Brain microvascular endothelial cell (primary cell): ENCODE data around the gene ZNG1A.
"Not testable (repeated sequence)": the region's sequence is repeated elsewhere in the genome, so short reads cannot be mapped to it uniquely, and the experiment has no call there.

Experiments used
- DNase-seq: peaks from one replicate; pipeline ENCODE4 v3.0.0-alpha.2; 2020
- H3K27ac ChIP-seq: fragments of 250-450 bp; sonication (Bioruptor Pico); 2 replicates; pipeline ENCODE4 v1.5.1; 2020; ENCODE audit warnings: mild to moderate bottlenecking, moderate library complexity
- H3K27me3 ChIP-seq: fragments of 250-450 bp; sonication (Bioruptor Pico); replicated peaks from 2 replicates; pipeline ENCODE4 v1.5.1; 2020; ENCODE audit warnings: mild to moderate bottlenecking
- H3K36me3 ChIP-seq: fragments of 250-450 bp; sonication (Bioruptor Pico); replicated peaks from 2 replicates; pipeline ENCODE4 v1.5.1; 2020; ENCODE audit warnings: mild to moderate bottlenecking
- H3K4me3 ChIP-seq: 2 replicates; pipeline ENCODE4 v1.5.1; 2011; ENCODE audit warnings: low read depth, mild to moderate bottlenecking, control low read depth, low read length, moderate library complexity
- in situ Hi-C: cut with HindIII; loops from 2 replicates; pipeline ENCODE4 v1.10.0; 2017; ENCODE audit warnings: low sequenced_read_pairs, low pct_ligation_motif_present

Gene ZNG1A

DNA sequence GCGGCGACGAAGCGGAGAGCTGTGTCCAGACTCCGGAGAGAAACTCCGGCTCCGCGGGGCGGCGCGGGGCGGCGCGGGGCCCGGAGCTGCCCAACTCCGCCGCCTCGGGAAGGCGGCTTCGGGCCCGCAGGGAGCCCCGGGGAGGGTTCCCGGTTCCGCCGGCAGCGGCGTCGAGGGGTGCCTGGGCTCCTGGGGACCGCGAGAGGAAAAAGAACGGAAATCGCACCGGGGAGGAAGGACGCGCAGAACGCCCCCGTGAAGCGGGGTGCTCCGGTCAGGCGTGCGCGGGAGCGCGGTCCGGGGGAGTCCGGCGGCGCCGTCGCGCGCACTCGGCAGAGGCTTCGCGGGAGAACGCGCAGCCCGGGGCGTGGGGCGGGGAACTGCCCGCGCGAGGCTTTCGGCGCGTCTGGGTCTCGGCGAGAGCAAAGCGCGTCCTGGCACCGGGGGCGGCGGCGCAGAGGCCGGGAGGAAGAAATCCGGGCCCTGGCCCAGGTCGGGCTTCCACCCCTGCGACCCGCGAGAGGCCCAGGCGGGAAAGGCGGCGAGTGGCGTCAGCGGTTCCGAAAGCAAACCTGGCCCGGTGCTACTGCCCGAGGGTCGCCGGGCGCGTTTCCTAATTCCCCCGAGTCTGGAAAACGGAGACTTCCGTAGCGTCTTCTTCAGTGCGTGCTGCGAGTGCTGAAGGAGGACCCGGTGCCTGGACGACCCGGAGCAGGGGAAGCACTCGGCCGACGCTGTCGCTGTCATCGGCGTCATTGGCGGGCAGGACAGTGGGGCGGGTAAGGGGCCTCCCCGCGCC is 65.2 kb downstream of the ZNG1A start:
- H3K27me3 ChIP-seq = peaks cover 23% of the 10 kb centered on the region
- in situ Hi-C loops, H3K27ac ChIP-seq, DNase-seq, H3K36me3 ChIP-seq: not testable (repeated sequence)
- peak overlapping the region; percentile 30 for H3K4me3 ChIP-seq

DNA sequence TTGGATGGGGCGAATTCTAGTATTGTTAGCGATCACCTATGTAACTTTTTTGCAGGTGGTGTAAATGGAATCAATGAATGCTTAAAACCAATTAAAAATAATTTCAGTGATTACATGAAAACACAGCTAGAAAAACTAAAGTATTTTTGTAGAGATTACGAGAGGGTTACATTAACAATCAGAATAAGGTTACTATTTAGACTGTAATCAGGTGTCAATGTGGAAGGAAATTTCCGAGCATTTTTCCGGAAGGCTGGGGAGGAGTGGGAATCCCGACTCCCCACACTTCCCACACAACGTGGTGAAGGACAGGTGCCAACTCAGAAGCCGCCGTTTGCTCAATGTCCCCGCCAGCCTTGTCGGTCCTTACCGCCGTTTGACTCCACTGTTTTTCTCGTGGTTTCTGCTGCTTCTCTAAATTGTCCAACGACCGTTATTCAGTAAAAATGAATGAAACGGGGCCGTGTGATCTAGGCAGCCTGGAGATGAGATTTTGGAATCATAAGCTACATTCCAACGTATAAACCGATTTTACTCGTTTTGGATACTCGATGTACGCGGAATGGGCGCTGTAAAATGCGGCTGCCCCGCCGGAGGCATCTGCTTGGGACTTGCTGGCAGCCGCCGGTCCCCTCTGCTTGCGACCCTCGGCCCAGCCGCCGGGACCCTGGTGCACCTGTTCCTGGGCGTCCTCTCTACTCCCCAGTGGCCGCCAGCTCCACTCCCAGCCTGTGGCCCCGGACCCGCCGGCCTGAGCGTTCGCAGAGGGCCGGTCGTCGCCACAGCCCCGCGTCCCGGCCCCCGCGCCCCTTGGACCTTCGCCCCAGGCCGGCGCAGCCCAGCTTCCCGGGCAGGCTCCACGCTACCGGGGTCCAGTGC is 66.0 kb downstream of the ZNG1A start:
- in situ Hi-C loops, H3K27ac ChIP-seq, H3K4me3 ChIP-seq, H3K36me3 ChIP-seq, DNase-seq: not testable (repeated sequence)
- peaks cover 23% of the 10 kb centered on the region for H3K27me3 ChIP-seq

DNA sequence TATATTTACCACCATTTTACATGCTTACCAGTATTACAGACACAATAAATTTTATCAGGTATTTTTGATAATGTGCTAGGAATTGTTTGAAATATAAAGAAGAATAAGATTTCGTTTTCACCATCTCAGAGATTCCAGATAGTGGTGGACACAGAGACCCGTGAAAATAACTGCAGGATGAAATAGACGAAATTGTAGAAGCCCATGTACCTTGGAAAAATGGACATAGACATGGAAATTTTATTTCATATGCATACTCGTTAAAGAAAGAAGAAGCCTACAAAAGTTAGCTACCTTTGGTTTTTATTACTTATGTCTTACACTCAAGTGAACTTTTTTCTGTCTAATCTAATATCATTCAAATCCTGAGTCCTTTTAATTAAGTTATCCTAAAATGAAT is 68.2 kb downstream of the ZNG1A start:
- H3K36me3 ChIP-seq, in situ Hi-C loops, H3K4me3 ChIP-seq, H3K27ac ChIP-seq, DNase-seq: not testable (repeated sequence)
- H3K27me3 ChIP-seq = peaks cover 19% of the 10 kb centered on the region

DNA sequence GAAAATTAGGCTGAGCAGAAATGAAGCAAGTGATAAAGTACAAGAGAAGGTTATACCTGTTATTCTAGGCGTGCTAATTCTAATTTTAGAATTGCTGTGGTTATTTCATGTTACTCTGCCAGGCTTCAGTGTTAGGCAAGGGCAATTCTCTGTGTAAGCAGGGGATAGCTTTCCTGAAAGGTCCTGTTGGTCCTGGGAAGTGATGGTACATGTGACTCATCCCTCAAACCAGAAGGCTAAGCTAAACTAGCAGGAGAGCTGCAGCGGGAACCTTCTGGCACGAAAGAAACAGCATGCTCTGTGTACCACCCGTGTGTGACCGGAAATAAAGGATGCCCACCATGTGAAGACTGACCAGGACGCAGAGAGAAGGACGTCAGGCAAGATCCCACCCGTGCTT is 69.3 kb downstream of the ZNG1A start:
- H3K27me3 ChIP-seq = peaks cover 14% of the 10 kb centered on the region
- H3K36me3 ChIP-seq, H3K4me3 ChIP-seq, in situ Hi-C loops, H3K27ac ChIP-seq, DNase-seq: not testable (repeated sequence)

DNA sequence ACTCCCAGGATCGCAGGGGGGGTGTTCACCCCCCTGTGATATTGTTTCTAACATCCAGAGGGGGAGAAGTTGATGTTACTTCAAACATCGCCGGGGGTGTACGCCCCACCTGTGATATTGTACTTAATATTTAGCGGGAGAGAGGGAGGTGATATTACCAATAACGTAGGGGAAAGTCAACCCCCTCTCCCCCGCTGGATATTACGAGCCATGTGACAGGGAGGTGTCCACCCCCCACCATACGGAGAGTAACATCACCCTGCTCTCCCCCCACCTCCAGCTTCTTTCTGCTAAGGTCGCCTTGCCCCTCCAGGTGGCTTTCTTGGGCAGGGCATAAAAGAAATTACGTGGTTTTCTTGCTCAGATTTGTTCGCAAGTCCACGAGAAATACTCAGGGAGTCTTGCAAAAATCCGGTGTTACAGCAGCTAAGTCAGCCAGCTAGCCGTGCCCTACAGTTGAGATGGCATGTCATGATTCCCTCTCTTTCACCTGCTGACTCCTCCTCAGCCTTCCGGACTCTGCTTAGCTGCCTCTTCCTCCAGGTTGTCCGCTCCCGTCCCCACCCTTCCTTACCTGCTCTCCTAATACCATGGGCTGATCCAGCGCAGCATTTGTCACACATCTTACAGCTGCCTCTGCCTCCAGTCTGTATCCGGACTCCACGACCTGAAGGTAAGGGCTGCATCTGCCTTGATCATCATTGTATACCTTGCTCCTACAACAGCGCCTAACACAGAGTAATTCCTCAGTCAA is 69.9 kb downstream of the ZNG1A start:
- in situ Hi-C loops, H3K36me3 ChIP-seq, DNase-seq, H3K4me3 ChIP-seq, H3K27ac ChIP-seq: not testable (repeated sequence)
- H3K27me3 ChIP-seq = peaks cover 11% of the 10 kb centered on the region

DNA sequence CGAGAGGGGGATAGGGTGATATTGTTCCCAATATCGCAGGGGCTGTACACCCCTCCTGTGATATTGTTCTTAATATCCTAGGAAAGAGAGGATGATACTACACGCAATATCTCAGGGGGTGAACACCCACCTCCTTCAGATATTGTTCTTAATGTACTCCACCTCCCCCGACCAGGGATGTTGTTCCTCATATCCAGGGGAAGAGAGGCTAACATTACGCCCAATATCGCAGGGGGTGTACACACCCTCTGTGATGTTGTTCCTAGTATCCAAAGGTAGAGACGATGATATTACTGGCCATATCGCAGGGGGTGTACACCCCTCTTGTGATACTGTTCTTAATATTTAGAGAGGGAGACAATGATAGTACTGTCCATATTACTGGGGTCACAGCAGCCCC is 72.9 kb downstream of the ZNG1A start:
- H3K4me3 ChIP-seq, H3K36me3 ChIP-seq, H3K27ac ChIP-seq, H3K27me3 ChIP-seq, DNase-seq, in situ Hi-C loops: not testable (repeated sequence)

DNA sequence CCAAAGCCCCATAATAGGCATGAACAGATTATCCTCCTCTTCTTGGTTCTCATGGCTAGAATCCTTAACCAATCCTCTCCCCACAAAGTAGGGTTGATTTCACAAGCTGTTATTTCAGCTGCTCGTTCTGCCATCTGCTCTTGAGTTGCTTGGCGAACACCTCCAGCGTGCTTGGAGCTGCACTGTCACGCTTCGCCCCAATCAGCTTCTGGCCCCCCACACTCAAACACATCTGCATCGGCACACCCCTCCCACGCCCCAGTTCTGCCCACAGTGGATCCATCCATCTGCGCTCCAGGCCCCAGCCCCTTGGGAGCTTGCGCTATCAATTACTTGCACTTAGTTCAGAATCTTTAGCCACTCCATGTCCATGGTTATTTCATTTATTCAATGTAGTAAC is 78.4 kb downstream of the ZNG1A start:
- H3K4me3 ChIP-seq, in situ Hi-C loops, H3K27ac ChIP-seq, H3K36me3 ChIP-seq, H3K27me3 ChIP-seq, DNase-seq: not testable (repeated sequence)

DNA sequence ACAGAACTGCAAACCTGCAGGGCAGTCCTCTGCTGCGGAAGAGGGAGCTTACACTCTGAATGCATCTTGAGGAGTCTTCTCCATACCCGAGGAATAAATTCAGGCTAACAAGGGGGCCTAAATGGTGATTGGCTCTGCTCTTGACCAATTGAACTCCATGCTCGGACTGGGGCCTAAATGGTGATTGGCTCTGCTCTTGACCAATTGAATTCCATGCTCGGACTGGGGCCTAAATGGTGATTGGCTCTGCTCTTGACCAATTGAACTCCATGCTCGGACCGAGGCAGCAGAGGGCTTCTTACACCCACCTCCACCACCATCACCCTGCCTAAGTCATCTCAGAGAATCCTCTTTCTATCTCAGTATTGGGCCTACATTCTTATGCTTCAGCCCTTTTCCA is 79.0 kb downstream of the ZNG1A start:
- H3K27me3 ChIP-seq, H3K4me3 ChIP-seq, H3K27ac ChIP-seq, DNase-seq, H3K36me3 ChIP-seq, in situ Hi-C loops: not testable (repeated sequence)

DNA sequence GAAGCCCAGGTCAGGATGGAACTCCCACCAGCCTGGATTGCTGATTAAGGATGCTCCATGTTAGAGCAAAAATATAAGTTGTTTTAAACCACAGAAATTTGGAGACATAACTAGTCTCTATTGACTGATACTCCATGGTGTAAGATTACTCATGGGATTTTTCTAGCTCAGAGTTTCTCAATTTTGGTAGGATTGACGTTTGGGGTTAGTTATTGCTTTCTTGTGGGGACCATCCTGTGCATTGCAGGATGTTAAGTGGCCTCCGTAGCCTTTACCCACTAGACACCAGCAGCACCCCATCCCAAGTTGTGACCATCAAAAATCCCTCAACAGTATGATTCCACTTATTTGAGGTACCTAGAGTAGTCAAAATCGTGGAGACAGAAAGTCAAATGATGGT is 80.1 kb downstream of the ZNG1A start:
- H3K27ac ChIP-seq, DNase-seq, H3K4me3 ChIP-seq, in situ Hi-C loops, H3K27me3 ChIP-seq, H3K36me3 ChIP-seq: not testable (repeated sequence)

DNA sequence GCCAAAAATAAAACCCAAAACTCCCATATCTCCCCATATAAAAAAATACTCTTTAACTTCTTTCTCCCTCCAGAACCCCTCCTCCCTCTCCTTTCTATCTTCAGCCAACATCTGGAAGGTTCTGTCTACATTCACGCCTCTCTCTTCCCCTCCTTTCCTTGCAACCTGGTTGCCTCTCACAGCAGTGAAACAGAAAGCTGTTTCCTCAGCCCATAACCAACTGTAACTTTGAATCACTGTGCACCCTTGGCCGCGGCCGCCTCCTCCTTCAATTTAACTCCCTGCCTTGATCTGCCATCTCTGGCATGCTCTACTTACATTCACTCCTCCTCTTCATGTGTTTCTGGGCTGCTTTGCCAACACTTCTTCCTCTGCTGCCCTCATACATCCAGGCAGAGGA is 83.9 kb downstream of the ZNG1A start:
- H3K36me3 ChIP-seq, H3K27ac ChIP-seq, in situ Hi-C loops, H3K27me3 ChIP-seq, DNase-seq, H3K4me3 ChIP-seq: not testable (repeated sequence)

DNA sequence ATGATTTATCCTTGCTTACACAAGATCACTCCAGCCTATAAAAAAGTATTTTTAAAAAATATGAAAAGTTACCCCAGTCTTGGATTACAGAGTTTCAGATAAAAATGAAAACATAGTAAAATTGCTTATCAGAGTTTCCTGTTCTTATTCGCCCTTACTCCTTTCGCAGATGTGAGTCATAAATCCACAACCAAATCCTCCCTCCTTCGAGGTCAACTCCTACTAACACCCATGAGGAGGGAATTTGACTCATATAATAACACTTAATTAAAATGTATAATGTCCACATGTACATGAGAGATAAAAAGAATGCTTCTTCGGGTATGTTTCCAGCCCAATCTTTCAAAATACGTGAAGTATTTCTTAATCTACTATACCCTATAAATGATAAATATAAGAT is 84.5 kb downstream of the ZNG1A start:
- H3K4me3 ChIP-seq, in situ Hi-C loops, H3K36me3 ChIP-seq, H3K27ac ChIP-seq, DNase-seq, H3K27me3 ChIP-seq: not testable (repeated sequence)

DNA sequence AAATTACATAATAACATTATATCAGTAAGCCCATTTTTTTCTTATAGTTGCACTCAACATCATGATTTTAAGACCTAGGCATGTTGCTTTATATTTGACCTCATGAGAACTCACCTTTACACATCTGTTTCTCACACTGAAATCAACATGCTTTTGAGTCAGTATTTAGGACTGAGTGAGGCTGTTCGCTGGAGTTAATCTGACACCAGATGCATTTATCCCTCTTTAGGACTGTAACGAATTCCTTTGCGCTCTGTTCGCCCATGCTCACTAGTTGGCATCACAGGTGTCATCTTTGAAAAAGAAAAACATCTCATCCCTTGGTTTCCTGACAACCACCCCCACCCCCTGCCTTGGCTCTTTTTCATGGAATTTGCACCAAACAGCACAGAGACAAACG is 84.9 kb downstream of the ZNG1A start:
- DNase-seq, in situ Hi-C loops, H3K27ac ChIP-seq, H3K4me3 ChIP-seq, H3K36me3 ChIP-seq, H3K27me3 ChIP-seq: not testable (repeated sequence)

DNA sequence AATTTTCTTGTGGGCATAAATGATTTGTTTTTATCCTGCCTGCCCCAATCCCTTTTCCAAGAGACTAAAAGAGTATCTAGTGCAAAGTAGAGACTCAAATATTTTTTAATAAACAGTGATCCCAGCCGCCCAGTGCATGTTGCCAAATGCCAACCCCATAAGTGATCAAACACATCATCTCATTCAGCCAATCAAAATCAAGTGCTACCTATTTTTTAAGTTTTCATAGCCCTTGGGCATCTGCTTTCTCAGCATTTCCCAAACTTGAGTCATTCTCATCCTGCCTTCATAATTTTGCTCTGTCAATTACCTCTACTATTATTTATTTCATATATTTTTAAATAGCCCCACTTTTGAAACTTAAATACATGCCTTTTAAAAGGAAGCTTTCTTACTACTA is 88.0 kb downstream of the ZNG1A start:
- in situ Hi-C loops, H3K36me3 ChIP-seq, DNase-seq, H3K27me3 ChIP-seq, H3K27ac ChIP-seq, H3K4me3 ChIP-seq: not testable (repeated sequence)

DNA sequence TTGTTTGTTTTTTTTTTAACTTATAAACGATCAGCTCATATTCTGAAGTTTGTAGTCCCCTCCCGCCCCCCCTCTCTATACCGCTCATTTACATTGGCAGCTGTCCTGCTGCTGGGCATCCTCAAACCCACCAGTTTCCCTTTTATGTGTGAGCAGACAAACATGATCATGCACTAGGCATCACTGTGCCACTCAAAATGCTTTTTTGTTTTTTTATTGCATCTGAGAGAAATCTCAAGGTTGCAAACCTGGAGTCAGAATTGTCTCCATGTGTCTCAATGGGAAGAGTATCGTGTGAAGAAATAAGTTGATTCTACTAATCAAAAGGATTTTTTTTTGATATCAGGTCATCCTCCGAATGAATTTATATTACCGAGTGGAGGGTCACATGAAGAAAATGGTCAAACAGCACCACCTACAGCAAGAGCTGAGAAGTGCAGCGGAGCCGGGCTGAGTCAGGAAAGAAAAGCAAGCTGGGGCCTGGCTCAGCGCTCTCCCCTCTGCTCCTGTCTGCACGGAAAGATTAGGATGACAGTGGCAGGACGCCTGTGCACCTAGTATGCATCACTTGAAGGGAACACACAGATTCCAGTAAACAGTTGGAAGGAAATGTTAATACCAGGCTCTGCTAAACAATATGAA is 90.3 kb downstream of the ZNG1A start:
- in situ Hi-C loops, H3K27ac ChIP-seq, H3K4me3 ChIP-seq, H3K27me3 ChIP-seq, DNase-seq, H3K36me3 ChIP-seq: not testable (repeated sequence)
